ENCODE results near the gene HSD3B1. TPM values are rescaled to one million over a fixed set of nuclear protein-coding genes. Genes with fewer than 3 reads are reported as not detected.

Gene HSD3B1
- total RNA-seq, 1 experiment from 2014 or later = 0.39 TPM

DNA sequence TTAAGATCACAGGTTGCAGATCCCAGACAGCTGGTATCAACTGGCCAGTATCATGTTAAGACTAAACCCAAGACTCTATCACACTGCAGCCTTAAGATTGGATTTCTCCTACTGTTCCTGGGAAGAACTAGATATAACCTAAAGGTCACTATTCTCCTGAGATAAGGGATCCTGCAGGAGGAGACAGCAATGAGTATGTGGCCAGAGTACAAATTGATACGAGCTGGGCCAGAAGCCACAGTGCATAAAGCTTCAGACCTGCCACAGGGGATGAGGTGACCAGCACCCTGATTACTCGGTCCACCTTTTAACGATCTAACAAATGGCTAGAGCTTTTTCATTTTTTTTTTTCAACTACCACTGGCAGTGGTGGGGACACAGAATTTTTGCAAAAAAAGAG, 31.0 kb downstream of the HSD3B1 start:
- ChIA-PET CTCF (no interaction called here), POLR2A (ENCODE audit: unreplicated experiment) (no interaction called here)
- Histone ChIP-seq H3K9me2 (ENCODE audit: insufficient read depth) (no peaks in the 10 kb centered on the region), H2AFZ (no peak overlapping the region), H3K4me2 (no peak overlapping the region), H4K20me1 (ENCODE audit: insufficient read depth) (no peaks in the 10 kb centered on the region), H3K27ac (no peak overlapping the region), H3K36me3 (ENCODE audit: low read depth) (no peaks in the 10 kb centered on the region), H3F3A (ENCODE audit: insufficient read depth, low read depth) (peaks cover 30% of the 10 kb centered on the region), H3K27me3 (ENCODE audit: insufficient read depth, low read depth) (no peaks in the 10 kb centered on the region), H3K4me3 (no peak overlapping the region), H3K4me1 (replicated peaks; ENCODE audit: insufficient read depth) (peaks cover 32% of the 10 kb centered on the region), H3K9me3 (ENCODE audit: insufficient read depth, low read depth) (no peaks in the 10 kb centered on the region), H3K79me2 (ENCODE audit: low read depth) (no peaks in the 10 kb centered on the region)
- no peak for DNase-seq
- no peak for TF ChIP-seq EZH2 (IDR thresholded peaks at IDR 0.05; ENCODE audit: low read depth)
- TF ChIP-seq, protein P1, sequence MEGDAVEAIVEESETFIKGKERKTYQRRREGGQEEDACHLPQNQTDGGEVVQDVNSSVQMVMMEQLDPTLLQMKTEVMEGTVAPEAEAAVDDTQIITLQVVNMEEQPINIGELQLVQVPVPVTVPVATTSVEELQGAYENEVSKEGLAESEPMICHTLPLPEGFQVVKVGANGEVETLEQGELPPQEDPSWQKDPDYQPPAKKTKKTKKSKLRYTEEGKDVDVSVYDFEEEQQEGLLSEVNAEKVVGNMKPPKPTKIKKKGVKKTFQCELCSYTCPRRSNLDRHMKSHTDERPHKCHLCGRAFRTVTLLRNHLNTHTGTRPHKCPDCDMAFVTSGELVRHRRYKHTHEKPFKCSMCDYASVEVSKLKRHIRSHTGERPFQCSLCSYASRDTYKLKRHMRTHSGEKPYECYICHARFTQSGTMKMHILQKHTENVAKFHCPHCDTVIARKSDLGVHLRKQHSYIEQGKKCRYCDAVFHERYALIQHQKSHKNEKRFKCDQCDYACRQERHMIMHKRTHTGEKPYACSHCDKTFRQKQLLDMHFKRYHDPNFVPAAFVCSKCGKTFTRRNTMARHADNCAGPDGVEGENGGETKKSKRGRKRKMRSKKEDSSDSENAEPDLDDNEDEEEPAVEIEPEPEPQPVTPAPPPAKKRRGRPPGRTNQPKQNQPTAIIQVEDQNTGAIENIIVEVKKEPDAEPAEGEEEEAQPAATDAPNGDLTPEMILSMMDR (conservative IDR thresholded peaks at IDR 0.05) = no peak
- no TSS peak for BruUV-seq (replicated peaks)
- intact Hi-C loops (cut with micrococcal nuclease; ENCODE audit: unreplicated experiment) = no loop called here

- Histone ChIP-seq H3K27ac (no peak overlapping the region), H3K4me2 (no peak overlapping the region), H2AFZ (no peak overlapping the region), H3K4me3 (no peak overlapping the region), H3K4me1 (replicated peaks; ENCODE audit: insufficient read depth) (peaks cover 36% of the 10 kb centered on the region), H4K20me1 (ENCODE audit: insufficient read depth) (no peaks in the 10 kb centered on the region), H3K27me3 (ENCODE audit: insufficient read depth, low read depth) (no peaks in the 10 kb centered on the region), H3K9me3 (ENCODE audit: insufficient read depth, low read depth) (no peaks in the 10 kb centered on the region), H3K79me2 (ENCODE audit: low read depth) (no peaks in the 10 kb centered on the region), H3K9me2 (ENCODE audit: insufficient read depth) (no peaks in the 10 kb centered on the region), H3K36me3 (ENCODE audit: low read depth) (no peaks in the 10 kb centered on the region), H3F3A (ENCODE audit: insufficient read depth, low read depth) (peaks cover 33% of the 10 kb centered on the region)
- ChIA-PET CTCF (no interaction called here), POLR2A (ENCODE audit: unreplicated experiment) (no interaction called here)
- TF ChIP-seq EZH2 (IDR thresholded peaks at IDR 0.05; ENCODE audit: low read depth) = no peak
- TF ChIP-seq, protein P1 (conservative IDR thresholded peaks at IDR 0.05) = no peak
- intact Hi-C loops (cut with micrococcal nuclease; ENCODE audit: unreplicated experiment) = loop anchor here (5.0 kb wide), 1 partner anchor 62 kb away; no protein-coding TSS in a partner anchor
- no TSS peak for BruUV-seq (replicated peaks)
- peak in 1 of 2 experiments; percentile 17 for DNase-seq
Observed at GRCh38 chr1:119539636-119540035, 32.6 kb downstream of the HSD3B1 start.

GRCh38 chr1:119541389-119541788, 34.4 kb downstream of the HSD3B1 start:
- H3K27ac ChIP-seq = peak overlapping the region; percentile 77
- intact Hi-C loops (cut with micrococcal nuclease; ENCODE audit: unreplicated experiment) = loop anchor here (5.0 kb wide), 1 partner anchor 64 kb away; no protein-coding TSS in a partner anchor
- CTCF ChIA-PET = no interaction called here

More at GRCh38 chr1:119541389-119541788, 34.4 kb downstream of the HSD3B1 start:
- Histone ChIP-seq H3K36me3 (ENCODE audit: low read depth) (no peaks in the 10 kb centered on the region), H3K4me2 (peak overlapping the region; percentile 70), H3K79me2 (ENCODE audit: low read depth) (no peaks in the 10 kb centered on the region), H3K9me2 (ENCODE audit: insufficient read depth) (no peaks in the 10 kb centered on the region), H2AFZ (0 out of 2 replicates have a peak overlapping the region, but pooled peaks have one; percentile 13), H3K4me1 (replicated peaks; ENCODE audit: insufficient read depth) (peaks cover 36% of the 10 kb centered on the region), H3K9me3 (ENCODE audit: insufficient read depth, low read depth) (no peaks in the 10 kb centered on the region), H3K4me3 (peak overlapping the region; percentile 30; the same call in 1 of the 2 replicates), H3K27me3 (ENCODE audit: insufficient read depth, low read depth) (no peaks in the 10 kb centered on the region), H3F3A (ENCODE audit: insufficient read depth, low read depth) (peaks cover 33% of the 10 kb centered on the region), H4K20me1 (ENCODE audit: insufficient read depth) (no peaks in the 10 kb centered on the region)
- TF ChIP-seq EZH2 (IDR thresholded peaks at IDR 0.05; ENCODE audit: low read depth) = no peak
- TF ChIP-seq, protein P1 (conservative IDR thresholded peaks at IDR 0.05) = no peak
- POLR2A ChIA-PET (ENCODE audit: unreplicated experiment) = no interaction called here
- no TSS peak for BruUV-seq (replicated peaks)
- peak in 1 of 2 experiments; percentile 95 for DNase-seq

All from PC-9 (cell line).